CD4-positive, alpha-beta T cell treated with Interleukin-12 subunit alpha and Interleukin-12 subunit beta, for 1 hour (primary cell): ENCODE results near the gene DLGAP4.

Source experiments
- DNase-seq: peaks from one replicate; pipeline ENCODE4 v3.0.0-alpha.2; 2020

The DLGAP4 gene

GRCh38 chr20:36481380-36482043 is 175.4 kb downstream of the DLGAP4 start:
- no peak for DNase-seq

DNA sequence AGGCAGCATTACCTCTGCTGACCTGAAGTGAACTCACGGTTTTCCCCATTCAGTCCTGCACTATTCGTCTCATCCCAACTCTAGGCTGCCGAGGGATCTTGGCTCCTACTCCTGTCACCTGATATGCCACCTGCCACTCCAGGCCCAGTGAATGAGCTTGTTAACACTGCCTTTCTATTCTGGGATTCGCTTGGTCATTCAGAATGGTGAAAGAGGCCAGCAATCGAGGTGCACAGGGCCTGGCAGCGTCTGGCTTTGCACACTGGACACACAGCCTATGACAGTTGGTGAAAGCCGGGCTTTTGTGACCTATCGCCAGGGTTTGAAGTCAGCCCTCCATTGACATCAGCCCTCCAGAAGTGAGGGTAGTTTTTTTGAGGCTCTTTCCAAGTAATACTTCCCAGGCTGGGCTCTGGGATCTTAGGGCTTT is 175.9 kb downstream of the DLGAP4 start:
- no peak for DNase-seq

- DNase-seq: no peak
Observed at GRCh38 chr20:36483209-36483918, 177.2 kb downstream of the DLGAP4 start.

GRCh38 chr20:36483919-36484808 is 178.0 kb downstream of the DLGAP4 start:
- DNase-seq: no peak

GRCh38 chr20:36485286-36485685 is 179.1 kb downstream of the DLGAP4 start:
- DNase-seq: no peak

DNA sequence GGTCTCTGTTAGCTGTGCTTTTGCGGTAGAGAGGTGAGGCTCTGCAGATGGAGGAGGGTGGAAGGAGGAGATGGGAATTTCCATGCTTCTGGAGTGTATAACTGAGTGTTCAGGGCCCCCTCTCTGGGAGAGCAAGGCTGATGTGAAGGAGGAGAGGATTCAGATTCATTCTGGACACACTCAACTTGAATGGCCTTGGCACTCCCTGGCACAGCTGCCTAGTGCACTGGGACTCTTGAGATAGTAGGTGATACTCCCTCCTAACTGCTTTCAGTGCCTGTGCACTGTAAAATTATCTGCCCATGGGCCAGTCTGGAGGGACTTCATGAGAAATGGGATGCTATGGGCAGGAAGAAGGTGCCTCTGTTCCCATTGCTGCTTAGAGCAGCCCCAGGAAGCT is 180.9 kb downstream of the DLGAP4 start:
- no peak for DNase-seq

- no peak for DNase-seq
Observed at GRCh38 chr20:36490191-36490590, 184.1 kb downstream of the DLGAP4 start.

DNA sequence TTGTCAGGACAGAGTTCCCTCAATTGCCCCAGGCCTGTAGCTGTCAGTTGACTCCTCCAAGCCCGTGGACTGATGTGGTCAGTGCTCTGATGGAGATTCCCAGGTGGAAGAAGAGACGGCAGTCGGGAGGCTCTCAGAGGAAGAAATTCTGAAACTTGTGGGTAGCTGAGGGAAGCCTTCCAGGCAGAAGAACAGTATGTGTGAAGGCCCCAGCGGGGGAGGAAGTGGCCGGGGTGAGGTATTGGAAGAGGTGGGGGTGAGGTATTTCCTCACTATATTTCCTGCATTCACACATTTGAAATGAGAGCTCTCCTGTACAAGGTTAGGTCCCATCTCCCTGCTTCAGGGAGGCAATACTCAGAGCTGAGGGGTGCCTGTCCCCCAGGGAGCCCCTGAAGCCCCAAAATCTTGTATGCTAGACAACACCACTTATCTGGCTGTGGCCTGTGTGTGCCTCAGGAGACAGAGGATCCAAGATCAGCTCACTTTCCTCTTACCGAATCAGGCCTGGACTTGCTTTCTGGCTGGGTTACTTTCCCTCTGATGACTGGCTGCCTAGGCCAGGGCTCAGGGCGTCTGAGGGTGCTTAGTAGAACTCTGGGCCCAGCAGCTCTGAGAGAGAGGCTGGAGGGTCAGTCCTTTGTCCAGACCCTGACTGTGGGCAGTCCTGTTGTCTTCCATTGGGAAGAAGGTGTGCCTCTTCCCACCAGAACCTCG is 185.9 kb downstream of the DLGAP4 start:
- peak; percentile 64 for DNase-seq

GRCh38 chr20:36493051-36493800 is 187.1 kb downstream of the DLGAP4 start:
- DNase-seq: peak; percentile 15

GRCh38 chr20:36493801-36494114 is 187.6 kb downstream of the DLGAP4 start:
- DNase-seq: no peak

GRCh38 chr20:36496707-36497669 is 190.8 kb downstream of the DLGAP4 start:
- no peak for DNase-seq

- no peak for DNase-seq
Observed at GRCh38 chr20:36497856-36498255, 191.7 kb downstream of the DLGAP4 start.

DNA sequence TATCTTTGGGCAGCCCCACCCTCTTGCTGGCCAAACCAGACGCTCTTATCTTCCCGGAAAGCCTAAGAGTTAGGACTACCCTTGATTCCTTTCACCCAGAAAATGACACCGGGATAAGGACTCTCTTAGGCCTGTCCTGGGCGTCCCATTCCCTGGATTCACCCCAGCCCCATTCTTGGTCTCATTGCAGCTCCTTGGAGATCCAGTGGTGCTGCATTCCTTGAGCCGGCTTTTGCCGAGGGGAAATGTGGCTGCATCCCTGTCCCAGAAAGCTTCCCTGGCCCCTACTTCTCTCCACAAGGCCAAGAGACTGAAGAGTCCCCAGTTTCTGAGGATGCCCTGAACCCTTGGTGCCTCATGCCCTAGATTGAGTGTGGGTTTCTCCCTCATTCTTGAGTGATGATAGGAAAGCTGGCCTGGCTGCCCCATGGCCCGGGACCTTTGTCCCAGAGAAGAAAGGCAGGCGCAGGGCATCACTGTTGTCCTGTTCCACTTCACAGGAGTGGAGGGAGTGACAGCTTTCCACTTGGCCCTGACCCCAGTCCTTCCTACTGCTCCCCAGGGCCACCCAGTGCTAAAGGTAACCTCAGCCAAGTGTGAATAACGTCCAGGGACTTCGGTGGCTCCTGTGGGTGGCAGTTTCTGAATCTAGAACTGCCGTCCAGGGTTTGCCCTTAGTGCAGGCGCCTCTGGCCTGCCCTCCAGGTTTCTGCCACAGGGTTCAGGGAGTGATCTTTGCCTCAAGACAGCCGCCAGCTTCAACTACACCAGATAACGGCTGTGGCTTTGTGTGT is 192.4 kb downstream of the DLGAP4 start:
- DNase-seq: no peak

DNA sequence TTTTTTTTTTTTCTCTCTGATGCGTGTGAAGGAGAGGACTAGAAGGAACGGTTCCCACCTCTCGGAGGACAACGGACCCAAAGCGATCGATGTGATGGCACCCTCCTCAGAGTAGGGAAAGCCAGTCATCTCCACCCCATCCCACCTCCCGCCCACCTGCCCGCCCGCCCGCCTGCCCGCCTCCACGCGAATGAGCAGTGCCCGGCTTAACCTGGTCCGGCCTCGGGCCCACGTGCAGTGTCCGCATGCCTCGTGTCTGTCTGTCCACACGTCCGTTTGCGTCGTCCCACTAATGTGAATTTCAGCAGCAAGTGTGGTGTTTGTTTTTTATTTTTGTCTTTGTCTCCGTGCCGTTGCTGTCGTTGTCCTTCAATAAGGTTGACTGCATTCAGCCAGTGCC is 193.1 kb downstream of the DLGAP4 start:
- DNase-seq: no peak

- DNase-seq: no peak
Observed at GRCh38 chr20:36499723-36500501, 193.8 kb downstream of the DLGAP4 start.

DNA sequence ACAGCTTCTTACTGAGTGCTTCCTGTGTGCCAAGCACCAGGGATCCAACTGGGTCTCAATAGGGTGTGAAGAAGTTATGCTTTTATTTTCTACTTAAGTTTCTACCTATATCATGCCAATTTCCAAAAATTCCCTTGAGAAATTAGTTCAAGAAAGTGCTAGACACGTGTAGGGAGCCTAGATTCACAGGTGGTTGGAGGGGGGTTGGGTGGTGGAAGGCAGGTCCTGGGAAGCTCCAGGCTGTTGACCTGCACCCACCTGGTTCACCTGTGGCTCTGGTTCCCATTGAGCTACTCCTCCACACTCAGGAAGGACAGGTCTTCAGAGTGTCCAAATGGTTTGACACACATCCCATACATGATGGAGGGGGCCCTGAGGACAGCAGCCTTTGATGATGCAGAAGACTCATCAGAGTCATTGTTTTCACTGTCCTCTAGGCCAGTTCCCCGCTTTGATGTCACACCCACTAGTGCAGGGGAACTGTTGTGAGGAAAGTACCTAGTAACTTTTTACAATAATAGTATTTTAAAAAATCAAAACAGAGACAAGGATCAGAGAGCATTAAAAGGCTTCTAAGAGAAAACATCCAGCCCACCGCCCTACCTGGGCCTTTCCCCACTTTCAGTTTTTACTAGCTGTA is 195.3 kb downstream of the DLGAP4 start:
- DNase-seq: peak; percentile 11

- DNase-seq: no peak
Observed at GRCh38 chr20:36504295-36504694, 198.2 kb downstream of the DLGAP4 start.

GRCh38 chr20:36506253-36506652 is 200.1 kb downstream of the DLGAP4 start:
- DNase-seq: peak; percentile 30

GRCh38 chr20:36507746-36508145 is 201.6 kb downstream of the DLGAP4 start:
- no peak for DNase-seq
